ENCODE data around the gene MAGI1. TPM values are rescaled to one million over a fixed set of nuclear protein-coding genes. Genes with fewer than 3 reads are reported as not detected.

MAGI1 gene
- polyA plus RNA-seq, 3 donors, result not detected

DNA sequence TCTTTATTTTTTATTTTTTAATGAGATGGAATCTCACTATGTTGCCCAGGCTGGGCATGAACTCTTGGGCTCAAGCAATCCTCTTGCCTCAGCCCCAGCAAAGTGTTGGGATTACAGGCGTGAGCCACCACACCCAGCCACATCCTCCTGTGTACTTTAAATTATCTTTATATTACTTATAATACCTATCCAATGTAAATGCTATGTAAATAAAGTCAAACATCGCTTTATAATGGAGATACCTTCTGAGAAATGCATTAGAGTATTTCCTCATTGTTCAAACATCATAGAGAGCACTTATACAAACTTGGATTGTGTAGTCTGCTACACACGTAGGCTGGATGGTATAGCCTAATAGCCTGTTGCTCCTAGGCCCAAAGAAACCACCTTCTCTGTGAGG, 41.4 kb upstream of the MAGI1 start:
- WGBS (ENCODE audit: insufficient coverage), result no CpG with 5 or more reads among the region's 3 CpGs
- no peak overlapping the region for H3K4me3 Mint-ChIP-seq
- Histone ChIP-seq H3K36me3 (replicated peaks in 1 of 2; ENCODE audit: control insufficient read depth in 1 of 2, insufficient read depth in 2 of 2, low read length in 2 of 2) (no peaks in the 10 kb centered on the region), H3K27ac (ENCODE audit: low read depth in 1 of 2, low read length in 2 of 2) (no peak overlapping the region), H3K27me3 (ENCODE audit: control insufficient read depth in 2 of 2, insufficient read depth in 2 of 2, low read length in 2 of 2) (no peaks in the 10 kb centered on the region), H3K9me3 (replicated peaks in 1 of 2; ENCODE audit: control insufficient read depth in 1 of 2, insufficient read depth in 1 of 2, low read length in 2 of 2) (no peaks in the 10 kb centered on the region), H2AFZ (ENCODE audit: insufficient read depth, low read depth, low read length, poor library complexity, severe bottlenecking) (no peak overlapping the region), H4K20me1 (ENCODE audit: insufficient read depth, low read length) (no peaks in the 10 kb centered on the region), H3K4me1 (ENCODE audit: control insufficient read depth in 1 of 2, insufficient read depth in 2 of 2, low read length in 2 of 2) (no peaks in the 10 kb centered on the region), H3K9ac (ENCODE audit: insufficient read depth, low read length, poor library complexity, severe bottlenecking) (no peak overlapping the region), H3K79me2 (ENCODE audit: insufficient read depth, low read length) (no peaks in the 10 kb centered on the region), H3K4me3 (replicated peaks in 1 of 3; ENCODE audit: low read depth in 2 of 3, low read length in 3 of 3) (no peak overlapping the region), H3K4me2 (replicated peaks; ENCODE audit: extremely low read depth, low read length, poor library complexity, severe bottlenecking) (no peak overlapping the region)
- TF ChIP-seq, protein P1, sequence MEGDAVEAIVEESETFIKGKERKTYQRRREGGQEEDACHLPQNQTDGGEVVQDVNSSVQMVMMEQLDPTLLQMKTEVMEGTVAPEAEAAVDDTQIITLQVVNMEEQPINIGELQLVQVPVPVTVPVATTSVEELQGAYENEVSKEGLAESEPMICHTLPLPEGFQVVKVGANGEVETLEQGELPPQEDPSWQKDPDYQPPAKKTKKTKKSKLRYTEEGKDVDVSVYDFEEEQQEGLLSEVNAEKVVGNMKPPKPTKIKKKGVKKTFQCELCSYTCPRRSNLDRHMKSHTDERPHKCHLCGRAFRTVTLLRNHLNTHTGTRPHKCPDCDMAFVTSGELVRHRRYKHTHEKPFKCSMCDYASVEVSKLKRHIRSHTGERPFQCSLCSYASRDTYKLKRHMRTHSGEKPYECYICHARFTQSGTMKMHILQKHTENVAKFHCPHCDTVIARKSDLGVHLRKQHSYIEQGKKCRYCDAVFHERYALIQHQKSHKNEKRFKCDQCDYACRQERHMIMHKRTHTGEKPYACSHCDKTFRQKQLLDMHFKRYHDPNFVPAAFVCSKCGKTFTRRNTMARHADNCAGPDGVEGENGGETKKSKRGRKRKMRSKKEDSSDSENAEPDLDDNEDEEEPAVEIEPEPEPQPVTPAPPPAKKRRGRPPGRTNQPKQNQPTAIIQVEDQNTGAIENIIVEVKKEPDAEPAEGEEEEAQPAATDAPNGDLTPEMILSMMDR (IDR thresholded peaks at IDR 0.05), result no peak
- peaks cover 0 to 4% (median 1%) of the 10 kb centered on the region in 3 donors for H3K27me3 Mint-ChIP-seq (ENCODE audit: low read depth in 3 of 3)
- DNase-seq, result no peak
- H3K36me3 Mint-ChIP-seq, result no peaks in the 10 kb centered on the region
- intact Hi-C loops (cut with micrococcal nuclease), result no loop called here
- peaks cover 0 to 4% (median 0%) of the 10 kb centered on the region in 7 donors for H3K9me3 Mint-ChIP-seq
- no peaks in the 10 kb centered on the region for H3K4me1 Mint-ChIP-seq
- H3K27ac Mint-ChIP-seq, result no peak overlapping the region

DNA sequence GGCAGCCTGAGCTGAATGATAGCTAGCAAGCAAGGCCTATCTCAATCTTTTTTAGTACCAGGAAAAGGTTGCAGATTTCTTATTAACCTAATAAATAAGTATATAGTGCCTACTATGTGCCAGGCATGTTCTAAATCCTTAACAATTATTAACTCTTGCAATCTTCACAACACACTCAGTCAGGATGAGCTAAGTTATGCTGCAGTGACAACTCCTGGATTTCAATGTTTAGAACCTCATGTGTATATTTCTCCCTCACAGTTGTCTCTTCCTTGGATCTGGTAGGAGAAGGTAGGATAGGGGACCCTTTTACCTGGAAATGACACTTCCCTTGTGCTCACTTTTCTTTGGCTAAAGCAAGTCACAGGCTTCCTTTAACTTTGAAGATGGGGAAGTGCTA, 39.3 kb upstream of the MAGI1 start:
- Histone ChIP-seq H3K27me3 (ENCODE audit: control insufficient read depth in 2 of 2, insufficient read depth in 2 of 2, low read length in 2 of 2) (no peaks in the 10 kb centered on the region), H3K4me2 (replicated peaks; ENCODE audit: extremely low read depth, low read length, poor library complexity, severe bottlenecking) (no peak overlapping the region), H3K9ac (ENCODE audit: insufficient read depth, low read length, poor library complexity, severe bottlenecking) (no peak overlapping the region), H3K79me2 (ENCODE audit: insufficient read depth, low read length) (no peaks in the 10 kb centered on the region), H3K9me3 (replicated peaks in 1 of 2; ENCODE audit: control insufficient read depth in 1 of 2, insufficient read depth in 1 of 2, low read length in 2 of 2) (no peaks in the 10 kb centered on the region), H3K4me3 (replicated peaks in 1 of 3; ENCODE audit: low read depth in 2 of 3, low read length in 3 of 3) (no peak overlapping the region), H4K20me1 (ENCODE audit: insufficient read depth, low read length) (no peaks in the 10 kb centered on the region), H2AFZ (ENCODE audit: insufficient read depth, low read depth, low read length, poor library complexity, severe bottlenecking) (no peak overlapping the region), H3K27ac (ENCODE audit: low read depth in 1 of 2, low read length in 2 of 2) (no peak overlapping the region), H3K4me1 (ENCODE audit: control insufficient read depth in 1 of 2, insufficient read depth in 2 of 2, low read length in 2 of 2) (no peaks in the 10 kb centered on the region), H3K36me3 (replicated peaks in 1 of 2; ENCODE audit: control insufficient read depth in 1 of 2, insufficient read depth in 2 of 2, low read length in 2 of 2) (no peaks in the 10 kb centered on the region)
- peaks cover 0 to 4% (median 1%) of the 10 kb centered on the region in 3 donors for H3K27me3 Mint-ChIP-seq (ENCODE audit: low read depth in 3 of 3)
- intact Hi-C loops (cut with micrococcal nuclease), result no loop called here
- DNase-seq, result no peak
- H3K36me3 Mint-ChIP-seq, result no peaks in the 10 kb centered on the region
- TF ChIP-seq, protein P1 (IDR thresholded peaks at IDR 0.05), result no peak
- peaks cover 0 to 4% (median 2%) of the 10 kb centered on the region in 7 donors for H3K9me3 Mint-ChIP-seq
- H3K4me1 Mint-ChIP-seq, result no peaks in the 10 kb centered on the region
- H3K27ac Mint-ChIP-seq, result no peak overlapping the region
- no peak overlapping the region for H3K4me3 Mint-ChIP-seq

Data from CD14-positive monocyte (primary cell).